NOMO-1 treated with dmso at 0.1 percent for 144 hours (cell line): ENCODE measurements around the gene DPYSL4.

Source experiments
- DNase-seq: peaks from one replicate; lab custom pipeline; 2025; ENCODE audit not compliant: unreplicated experiment; lab: John Stamatoyannopoulos, UW

Gene DPYSL4

GRCh38 chr10:132163278-132163765, 23.4 kb upstream of the DPYSL4 start:
- no peak for DNase-seq

GRCh38 chr10:132163826-132164515, 22.8 kb upstream of the DPYSL4 start:
- DNase-seq: no peak

GRCh38 chr10:132164761-132165278, 21.9 kb upstream of the DPYSL4 start:
- no peak for DNase-seq

- no peak for DNase-seq
Measured at GRCh38 chr10:132165416-132165980, 21.2 kb upstream of the DPYSL4 start.

- no peak for DNase-seq
Measured at GRCh38 chr10:132166216-132166950, 20.4 kb upstream of the DPYSL4 start.

- DNase-seq: no peak
Measured at GRCh38 chr10:132167041-132167674, 19.6 kb upstream of the DPYSL4 start.

- no peak for DNase-seq
Measured at GRCh38 chr10:132167976-132168375, 18.8 kb upstream of the DPYSL4 start.

GRCh38 chr10:132168571-132169030, 18.1 kb upstream of the DPYSL4 start:
- no peak for DNase-seq

GRCh38 chr10:132169031-132169765, 17.6 kb upstream of the DPYSL4 start:
- no peak for DNase-seq

- DNase-seq: no peak
Measured at GRCh38 chr10:132169766-132170560, 16.8 kb upstream of the DPYSL4 start.

- no peak for DNase-seq
Measured at GRCh38 chr10:132170561-132171361, 16.0 kb upstream of the DPYSL4 start.

- no peak for DNase-seq
Measured at GRCh38 chr10:132172091-132173066, 14.4 kb upstream of the DPYSL4 start.

GRCh38 chr10:132173185-132173584, 13.6 kb upstream of the DPYSL4 start:
- no peak for DNase-seq

GRCh38 chr10:132174237-132174636, 12.5 kb upstream of the DPYSL4 start:
- no peak for DNase-seq

- DNase-seq: no peak
Measured at GRCh38 chr10:132175408-132175807, 11.3 kb upstream of the DPYSL4 start.

- DNase-seq: no peak
Measured at GRCh38 chr10:132175907-132176581, 10.7 kb upstream of the DPYSL4 start.
